IMR-90 (cell line): ENCODE measurements around the gene CSGALNACT2.

Experiments
- CEBPB ChIP-seq: IDR thresholded peaks from 2 replicates; pipeline ENCODE4 v1.6.1; 2012; ENCODE audit warnings: low read depth, low read length, improper control_type of control experiment
- MAFK ChIP-seq: IDR thresholded peaks from 2 replicates; pipeline ENCODE4 v1.6.1; 2012; ENCODE audit warnings: low read depth, low read length, improper control_type of control experiment
- MXI1 ChIP-seq: IDR thresholded peaks from 2 replicates; pipeline ENCODE4 v1.6.1; 2012; ENCODE audit warnings: low read depth, mild to moderate bottlenecking, low read length, moderate library complexity, borderline replicate concordance
- POLR2A ChIP-seq: IDR thresholded peaks from 2 replicates; pipeline ENCODE4 v1.6.1; 2012; ENCODE audit warnings: mild to moderate bottlenecking, low read depth, low read length
- RFX5 ChIP-seq: IDR thresholded peaks from 2 replicates; pipeline ENCODE4 v1.8.0; 2012; ENCODE audit warnings: low read depth, mild to moderate bottlenecking, low read length, moderate library complexity
- SMC3 ChIP-seq: fragments of 150-350 bp; IDR thresholded peaks from 2 replicates; pipeline ENCODE4 v1.6.1; 2016; ENCODE audit warnings: low read depth, mild to moderate bottlenecking, antibody characterized with exemption, low read length, moderate library complexity
- TF ChIP-seq, protein P1 (sequence below): conservative IDR thresholded peaks from 2 replicates; pipeline ENCODE4 v1.5.1; 2012; ENCODE audit warnings: mild to moderate bottlenecking, low read depth, low read length, improper control_type of control experiment
- TF ChIP-seq, protein P2 (sequence below): fragments of 150-350 bp; IDR thresholded peaks from 2 replicates; pipeline ENCODE4 v1.6.1; 2017; ENCODE audit warnings: mild to moderate bottlenecking, antibody characterized with exemption, low read length, low read depth
- TF ChIP-seq, protein P3 (sequence below): fragments of 150-350 bp; IDR thresholded peaks from 2 replicates; pipeline ENCODE4 v1.6.1; 2016; ENCODE audit warnings: low read depth, mild to moderate bottlenecking, low read length, moderate library complexity, borderline replicate concordance

DNA sequence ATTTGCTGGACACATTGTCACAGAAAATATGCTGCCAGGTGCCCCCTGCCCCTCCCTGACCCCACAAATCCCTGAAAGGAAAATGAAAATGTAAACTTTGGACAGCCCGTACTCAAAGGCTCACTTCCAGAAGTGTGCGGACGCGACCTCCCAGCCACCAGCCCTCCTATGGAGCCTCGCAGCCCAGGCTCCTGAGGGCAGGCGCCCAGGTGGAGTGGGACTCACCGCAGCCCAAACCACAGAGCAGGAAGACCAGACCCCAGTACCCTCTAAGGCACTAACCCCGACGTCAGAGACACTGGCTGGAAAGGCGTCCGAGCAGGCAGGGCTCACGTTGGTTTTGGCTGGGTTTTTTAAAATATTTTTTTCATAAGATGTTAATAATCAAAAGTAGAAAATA lies 57.3 kb downstream of the CSGALNACT2 start:
- TF ChIP-seq, protein P1, sequence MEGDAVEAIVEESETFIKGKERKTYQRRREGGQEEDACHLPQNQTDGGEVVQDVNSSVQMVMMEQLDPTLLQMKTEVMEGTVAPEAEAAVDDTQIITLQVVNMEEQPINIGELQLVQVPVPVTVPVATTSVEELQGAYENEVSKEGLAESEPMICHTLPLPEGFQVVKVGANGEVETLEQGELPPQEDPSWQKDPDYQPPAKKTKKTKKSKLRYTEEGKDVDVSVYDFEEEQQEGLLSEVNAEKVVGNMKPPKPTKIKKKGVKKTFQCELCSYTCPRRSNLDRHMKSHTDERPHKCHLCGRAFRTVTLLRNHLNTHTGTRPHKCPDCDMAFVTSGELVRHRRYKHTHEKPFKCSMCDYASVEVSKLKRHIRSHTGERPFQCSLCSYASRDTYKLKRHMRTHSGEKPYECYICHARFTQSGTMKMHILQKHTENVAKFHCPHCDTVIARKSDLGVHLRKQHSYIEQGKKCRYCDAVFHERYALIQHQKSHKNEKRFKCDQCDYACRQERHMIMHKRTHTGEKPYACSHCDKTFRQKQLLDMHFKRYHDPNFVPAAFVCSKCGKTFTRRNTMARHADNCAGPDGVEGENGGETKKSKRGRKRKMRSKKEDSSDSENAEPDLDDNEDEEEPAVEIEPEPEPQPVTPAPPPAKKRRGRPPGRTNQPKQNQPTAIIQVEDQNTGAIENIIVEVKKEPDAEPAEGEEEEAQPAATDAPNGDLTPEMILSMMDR, result no peak
- TF ChIP-seq, protein P2, sequence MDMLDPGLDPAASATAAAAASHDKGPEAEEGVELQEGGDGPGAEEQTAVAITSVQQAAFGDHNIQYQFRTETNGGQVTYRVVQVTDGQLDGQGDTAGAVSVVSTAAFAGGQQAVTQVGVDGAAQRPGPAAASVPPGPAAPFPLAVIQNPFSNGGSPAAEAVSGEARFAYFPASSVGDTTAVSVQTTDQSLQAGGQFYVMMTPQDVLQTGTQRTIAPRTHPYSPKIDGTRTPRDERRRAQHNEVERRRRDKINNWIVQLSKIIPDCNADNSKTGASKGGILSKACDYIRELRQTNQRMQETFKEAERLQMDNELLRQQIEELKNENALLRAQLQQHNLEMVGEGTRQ, result no peak
- no peak for TF ChIP-seq MAFK
- TF ChIP-seq MXI1, result no peak
- TF ChIP-seq SMC3, result no peak
- TF ChIP-seq POLR2A, result no peak
- TF ChIP-seq RFX5, result no peak
- no peak for TF ChIP-seq CEBPB
- TF ChIP-seq, protein P3, sequence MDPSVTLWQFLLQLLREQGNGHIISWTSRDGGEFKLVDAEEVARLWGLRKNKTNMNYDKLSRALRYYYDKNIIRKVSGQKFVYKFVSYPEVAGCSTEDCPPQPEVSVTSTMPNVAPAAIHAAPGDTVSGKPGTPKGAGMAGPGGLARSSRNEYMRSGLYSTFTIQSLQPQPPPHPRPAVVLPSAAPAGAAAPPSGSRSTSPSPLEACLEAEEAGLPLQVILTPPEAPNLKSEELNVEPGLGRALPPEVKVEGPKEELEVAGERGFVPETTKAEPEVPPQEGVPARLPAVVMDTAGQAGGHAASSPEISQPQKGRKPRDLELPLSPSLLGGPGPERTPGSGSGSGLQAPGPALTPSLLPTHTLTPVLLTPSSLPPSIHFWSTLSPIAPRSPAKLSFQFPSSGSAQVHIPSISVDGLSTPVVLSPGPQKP, result no peak
